SK-N-SH (cell line): ENCODE measurements around the gene YTHDF1. TPM values are rescaled to one million over a fixed set of nuclear protein-coding genes. Genes with fewer than 3 reads are reported as not detected.

Experiments
- CTCF ChIA-PET: fragments of 300-600, 350-600 bp; formaldehyde crosslinking; extraction: SDS; loops from one replicate; lab custom pipeline; 2021; lab: Yijun Ruan, JAX
- POLR2A ChIA-PET: fragments of 350-600 bp; sonication (Branson Sonifier 250); formaldehyde crosslinking; extraction: SDS; loops from one replicate; lab custom pipeline; 2020; ENCODE audit warnings: antibody characterized with exemption, inconsistent platforms; lab: Yijun Ruan, JAX
- DNase-seq: peaks from one replicate; pipeline ENCODE4 v3.0.0; 2012
- H2AFZ ChIP-seq: fragments of 200-600 bp; sonication (generic); 2 replicates; pipeline ENCODE4 v1.8.1; 2016; ENCODE audit warnings: antibody characterized with exemption, mild to moderate bottlenecking, low read depth
- H3F3A ChIP-seq: fragments of 200-600 bp; sonication (generic); replicated peaks from 2 replicates; pipeline ENCODE3; 2016; ENCODE audit warnings: antibody characterized with exemption, mild to moderate bottlenecking; ENCODE audit not compliant: insufficient read depth
- H3K27ac ChIP-seq, 2 experiments: fragments of 200-500 bp in 1 of 2; fragments of 200-600 bp in 1 of 2; sonication (Bioruptor generic) in 1 of 2; sonication (generic), shearing (Covaris generic) in 1 of 2; 2 replicates each; pipeline versions ENCODE4 v1.5.1 to v1.6.1; 2014 to 2016; ENCODE audit warnings: low read depth in 2 of 2, inconsistent platforms in 1 of 2, low read length in 1 of 2, mild to moderate bottlenecking in 1 of 2, mixed read lengths in 1 of 2
- H3K27me3 ChIP-seq: fragments of 200-600 bp; sonication (generic), shearing (Covaris generic); 2 replicates; pipeline ENCODE4 v1.6.1; 2016; ENCODE audit warnings: mixed run types; ENCODE audit not compliant: insufficient read depth
- H3K36me3 ChIP-seq, 2 experiments: fragments of 200-500 bp in 1 of 2; fragments of 200-600 bp in 1 of 2; sonication (Bioruptor generic) in 1 of 2; sonication (generic) in 1 of 2; replicated peaks in 1 of 2; 2 replicates each; pipeline versions ENCODE3 to v1.5.1; 2014 to 2016; ENCODE audit warnings: low read length in 1 of 2, mild to moderate bottlenecking in 1 of 2; ENCODE audit not compliant: insufficient read depth in 2 of 2, control insufficient read depth in 1 of 2
- H3K4me1 ChIP-seq, 2 experiments: fragments of 200-500 bp in 1 of 2; fragments of 200-600 bp in 1 of 2; sonication (Bioruptor generic) in 1 of 2; sonication (generic), shearing (Covaris generic) in 1 of 2; 2 replicates each; pipeline versions ENCODE4 v1.5.1 to v1.6.1; 2014 to 2016; ENCODE audit warnings: low read depth in 1 of 2, low read length in 1 of 2, mixed run types in 1 of 2; ENCODE audit not compliant: insufficient read depth in 2 of 2, control insufficient read depth in 1 of 2
- H3K4me2 ChIP-seq: fragments of 200-600 bp; sonication (generic), shearing (Covaris generic); 2 replicates; pipeline ENCODE4 v1.6.1; 2017; ENCODE audit warnings: mixed run types
- H3K4me3 ChIP-seq, 2 experiments: fragments of 200-500 bp in 1 of 2; fragments of 200-600 bp in 1 of 2; sonication (Bioruptor generic) in 1 of 2; sonication (generic), shearing (Covaris generic) in 1 of 2; 2 replicates each; pipeline versions ENCODE4 v1.5.1 to v1.8.1; 2014 to 2016; ENCODE audit warnings: low read depth in 2 of 2, inconsistent platforms in 1 of 2, low read length in 1 of 2, mild to moderate bottlenecking in 1 of 2, mixed read lengths in 1 of 2, moderate library complexity in 1 of 2
- H3K79me2 ChIP-seq: fragments of 200-600 bp; sonication (generic); 2 replicates; pipeline ENCODE4 v1.8.1; 2017; ENCODE audit warnings: mild to moderate bottlenecking; ENCODE audit not compliant: insufficient read depth
- H3K9ac ChIP-seq: fragments of 200-600 bp; sonication (generic); 2 replicates; pipeline ENCODE4 v1.6.1; 2017; ENCODE audit warnings: mixed run types
- H3K9me2 ChIP-seq: fragments of 200-600 bp; sonication (generic); 2 replicates; pipeline ENCODE4 v1.6.1; 2017; ENCODE audit warnings: mixed run types
- H3K9me3 ChIP-seq: fragments of 200-600 bp; sonication (generic); 2 replicates; pipeline ENCODE4 v1.6.1; 2017; ENCODE audit warnings: mixed run types, mild to moderate bottlenecking, moderate library complexity
- H4K20me1 ChIP-seq: fragments of 200-600 bp; sonication (generic); 2 replicates; pipeline ENCODE4 v1.6.1; 2017; ENCODE audit warnings: mild to moderate bottlenecking, mixed run types; ENCODE audit not compliant: insufficient read depth
- CHD2 ChIP-seq: fragments of 150-350 bp; IDR thresholded peaks from 2 replicates; pipeline ENCODE4 v1.6.1; 2018; ENCODE audit warnings: low read length; ENCODE audit not compliant: partially characterized antibody
- CTCF ChIP-seq: fragments of 200-600 bp; sonication (generic); IDR thresholded peaks from 2 replicates; pipeline ENCODE4 v1.6.1; 2017; ENCODE audit warnings: antibody characterized with exemption, mild to moderate bottlenecking, moderate library complexity
- ELF1 ChIP-seq: IDR thresholded peaks from 2 replicates; pipeline ENCODE4 v1.4.0; 2012
- EP300 ChIP-seq, 2 experiments: IDR thresholded peaks; 2 replicates each; pipeline versions ENCODE4 v1.4.0 to v1.6.1; 2012; ENCODE audit warnings: borderline replicate concordance in 1 of 2, low read depth in 1 of 2, low read length in 1 of 2
- EZH2phosphoT487 ChIP-seq: fragments of 200-600 bp; sonication (generic); IDR thresholded peaks from 2 replicates; pipeline ENCODE4 v1.6.1; 2017; ENCODE audit warnings: low read depth, mixed run types, mild to moderate bottlenecking, antibody characterized with exemption, moderate library complexity, borderline replicate concordance
- FOXJ3 ChIP-seq: sonication (generic); formaldehyde crosslinking; IDR thresholded peaks from 2 replicates; pipeline ENCODE4 v1.5.1; 2020; ENCODE audit warnings: mild to moderate bottlenecking, missing genetic modification reagents
- GATA2 ChIP-seq: sonication (generic); formaldehyde crosslinking; IDR thresholded peaks from 2 replicates; pipeline ENCODE4 v1.5.0; 2020; ENCODE audit warnings: mild to moderate bottlenecking, missing genetic modification reagents
- MAX ChIP-seq: IDR thresholded peaks from 2 replicates; pipeline ENCODE4 v1.4.0; 2012; ENCODE audit warnings: low read depth
- MEF2A ChIP-seq: IDR thresholded peaks from 2 replicates; pipeline ENCODE4 v1.4.0; 2012; ENCODE audit warnings: low read depth, borderline replicate concordance
- MXI1 ChIP-seq: IDR thresholded peaks from 2 replicates; pipeline ENCODE4 v1.6.1; 2012; ENCODE audit warnings: mild to moderate bottlenecking, low read depth, low read length, improper control_type of control experiment
- NRF1 ChIP-seq: IDR thresholded peaks from 2 replicates; pipeline ENCODE4 v1.6.1; 2012; ENCODE audit warnings: low read depth, mild to moderate bottlenecking, low read length
- SIN3A ChIP-seq: IDR thresholded peaks from 2 replicates; pipeline ENCODE4 v1.6.1; 2012; ENCODE audit warnings: low read depth, mild to moderate bottlenecking, low read length, moderate library complexity, borderline replicate concordance
- WGBS: methylation state at CpG from one replicate; pipeline ENCODE4 v1.1.6; 2017; ENCODE audit warnings: low lambda C conversion rate; 5-methylcytosine and 5-hydroxymethylcytosine counted together
- polyA plus RNA-seq, 3 experiments: library from polyadenylated mRNA; depleted of rRNA; stranded (reverse); fragments of >200 nt; gene quantifications; 2 replicates each; pipeline ENCODE4 v1.2.3, GENCODE V29; 2012

YTHDF1 gene
- polyA plus RNA-seq, 1 of the 3 experiments (the other 2 are of a cell fraction): 17.0 TPM

DNA sequence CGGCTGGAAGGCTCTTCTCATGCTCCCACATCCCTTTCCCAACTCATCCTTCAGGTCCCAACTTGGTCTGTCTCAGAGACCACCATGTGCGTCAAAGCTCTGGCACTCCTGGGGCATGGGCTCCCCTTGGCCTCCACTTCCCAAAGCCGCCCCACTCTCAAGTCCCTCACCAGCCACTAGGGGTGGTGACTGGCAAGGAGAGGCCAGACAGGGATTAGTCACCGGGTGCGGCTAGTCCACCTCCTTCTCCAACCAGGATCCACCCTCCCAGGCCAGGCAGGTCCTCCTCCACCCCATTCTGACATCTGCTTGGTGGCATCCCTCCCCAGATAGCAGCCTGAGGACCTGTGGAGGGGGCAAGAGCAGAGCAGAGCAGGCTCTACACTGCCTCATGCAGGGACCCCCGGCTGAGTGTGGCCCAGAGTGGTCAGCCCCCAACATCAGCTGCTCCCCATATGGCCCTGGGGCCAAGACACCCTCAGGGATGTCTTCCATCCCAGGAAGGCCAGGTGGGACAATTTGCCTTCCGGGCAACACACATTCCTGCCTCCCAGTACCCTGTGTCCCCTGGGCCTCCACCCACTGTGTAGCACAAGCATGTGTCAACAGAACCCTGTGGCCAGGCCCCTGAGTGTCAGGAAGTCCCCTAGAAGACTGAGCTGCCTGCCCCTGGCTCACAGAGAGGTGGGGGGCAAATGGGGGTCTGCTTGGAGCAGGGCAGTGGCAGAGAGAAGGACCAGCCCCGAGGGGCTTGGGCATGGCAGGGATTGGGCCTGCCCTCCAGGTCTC, 29.2 kb downstream of the YTHDF1 start:
- Histone ChIP-seq H3K27me3 (no peaks in the 10 kb centered on the region), H3K9me3 (no peaks in the 10 kb centered on the region), H3K36me3 (no peaks in the 10 kb centered on the region), H3F3A (peaks cover 7% of the 10 kb centered on the region), H3K27ac (no peak overlapping the region), H3K9me2 (no peaks in the 10 kb centered on the region), H3K4me1 (no peaks in the 10 kb centered on the region), H4K20me1 (no peaks in the 10 kb centered on the region), H3K79me2 (no peaks in the 10 kb centered on the region), H3K9ac (no peak overlapping the region), H3K4me3 (no peak overlapping the region), H3K4me2 (no peak overlapping the region), H2AFZ (no peak overlapping the region)
- CTCF ChIA-PET: no interaction called here
- WGBS: 84% methylated on average over 5 of the region's 8 CpGs
- DNase-seq: no peak
- TF ChIP-seq MEF2A (no peak), GATA2 (CRISPR knock-in tag) (no peak), MAX (no peak), SIN3A (no peak), NRF1 (no peak)
- POLR2A ChIA-PET: no interaction called here

GRCh38 chr20:63186084-63186483, 29.8 kb downstream of the YTHDF1 start:
- CTCF ChIA-PET: no interaction called here

More at GRCh38 chr20:63186084-63186483, 29.8 kb downstream of the YTHDF1 start:
- WGBS: 52% methylated on average over 8 of the region's 8 CpGs
- no peaks in the 10 kb centered on the region for H3K36me3 ChIP-seq
- no peaks in the 10 kb centered on the region for H3K27me3 ChIP-seq
- H3K27ac ChIP-seq: no peak overlapping the region
- no peak overlapping the region for H2AFZ ChIP-seq
- peaks cover 7% of the 10 kb centered on the region for H3F3A ChIP-seq
- POLR2A ChIA-PET: no interaction called here
- H3K4me1 ChIP-seq: no peaks in the 10 kb centered on the region
- TF ChIP-seq EP300 (IDR thresholded peaks at IDR 0.05; ENCODE audit: borderline replicate concordance in 1 of 2, low read depth in 1 of 2, low read length in 1 of 2) (no peak), CTCF (no peak), FOXJ3 (CRISPR knock-in tag) (no peak), EZH2phosphoT487 (no peak), MXI1 (no peak), MAX (no peak), MEF2A (no peak), CHD2 (no peak), ELF1 (no peak)
- H3K9me2 ChIP-seq: no peaks in the 10 kb centered on the region
- no peak overlapping the region for H3K4me3 ChIP-seq
- DNase-seq: no peak
- no peak overlapping the region for H3K4me2 ChIP-seq
- H3K79me2 ChIP-seq: no peaks in the 10 kb centered on the region
- H3K9ac ChIP-seq: no peak overlapping the region
- H4K20me1 ChIP-seq: no peaks in the 10 kb centered on the region
- no peaks in the 10 kb centered on the region for H3K9me3 ChIP-seq
